Measurements from ENCODE around the gene SPAG4.
A peak's percentile ranks its signal among the peaks of the same experiment; 100 is the strongest.

SPAG4 gene

DNA sequence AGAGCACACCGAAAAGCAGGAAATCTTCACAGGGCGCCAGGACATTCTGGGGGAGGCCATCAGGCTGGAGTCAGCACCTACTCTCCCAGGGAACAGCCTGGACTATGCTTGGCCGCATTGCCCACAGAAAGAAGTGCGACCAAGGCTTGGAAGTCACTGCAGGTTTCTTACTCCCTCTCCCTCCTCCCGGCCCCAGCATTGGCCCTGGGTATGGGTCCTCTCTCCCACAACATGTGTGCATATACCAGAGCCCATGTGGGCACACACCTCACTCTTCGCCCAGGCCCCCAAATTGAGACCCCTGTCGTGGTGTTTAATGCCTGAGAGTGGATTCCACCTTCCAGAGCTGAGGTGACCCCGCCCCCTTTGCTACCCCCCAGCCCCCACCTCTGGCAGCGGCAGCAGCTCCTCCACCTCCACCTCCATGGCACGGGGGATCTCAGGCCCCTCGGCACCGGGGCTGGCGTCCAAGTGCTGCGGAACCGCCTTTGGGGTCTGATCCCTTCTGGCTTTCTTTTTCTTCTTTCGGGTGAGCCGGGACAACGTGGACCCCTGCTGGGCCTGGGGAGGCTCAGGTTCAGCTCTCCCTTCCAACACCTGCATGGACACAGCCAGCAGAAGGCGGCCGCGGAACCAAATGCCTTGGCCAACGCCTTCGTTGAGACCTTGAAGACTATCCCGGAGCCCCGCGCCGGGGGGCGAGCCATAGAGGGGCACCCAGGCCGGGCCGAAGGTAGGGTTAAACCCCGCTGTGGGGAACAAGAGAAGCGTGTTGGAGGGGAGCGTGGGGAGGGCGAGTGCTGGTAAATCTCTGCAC, 15.2 kb upstream of the SPAG4 start:
- DNase-seq (ENCODE audit: low read depth): no peak

DNA sequence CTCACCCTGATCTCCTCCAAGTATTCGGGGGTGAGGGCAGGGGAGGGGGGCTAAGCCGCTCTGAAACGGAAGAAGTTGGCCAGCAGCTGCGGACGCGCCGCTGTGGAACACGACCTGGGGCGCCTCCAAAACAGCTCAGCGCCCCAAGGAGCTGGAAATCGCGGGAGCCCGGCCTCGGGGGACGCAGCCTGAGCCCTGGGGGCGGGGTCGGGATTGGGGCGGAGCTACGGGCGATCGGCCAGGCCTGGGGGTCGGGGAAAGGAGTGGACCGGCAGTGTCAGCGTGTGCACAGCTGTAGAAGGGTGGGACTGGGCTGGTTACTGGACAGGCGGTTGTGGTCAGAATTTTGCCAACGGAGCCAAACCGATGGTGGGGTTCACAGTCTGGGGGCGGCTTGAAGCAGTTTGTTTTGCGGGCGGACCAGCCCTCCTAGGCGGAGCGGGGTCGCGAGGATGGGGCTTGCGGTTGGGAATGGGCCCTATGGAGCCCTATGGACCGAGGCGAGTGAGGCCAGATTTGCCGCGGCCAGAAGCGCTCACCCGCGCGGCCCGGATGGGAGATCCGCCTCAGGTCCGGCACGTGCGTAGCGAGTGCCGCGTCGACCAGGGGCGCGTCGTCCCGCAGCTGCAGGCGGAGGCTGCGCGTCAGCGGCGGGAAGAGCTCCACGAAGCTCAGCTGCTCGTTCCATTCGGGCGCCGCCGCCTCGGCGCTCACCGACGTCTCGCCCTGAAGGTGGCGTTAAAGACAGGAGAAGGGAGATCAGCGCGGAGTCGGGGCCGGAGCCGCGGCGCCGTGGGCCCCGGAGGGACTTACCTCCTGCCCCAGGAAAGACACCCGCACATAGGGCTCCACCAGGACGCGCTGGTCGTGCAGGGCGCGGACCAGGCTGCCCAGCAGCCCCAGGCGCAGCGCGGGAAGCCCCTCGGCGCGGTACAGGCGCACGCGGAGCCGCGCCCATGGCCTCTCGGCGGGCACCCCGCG, 14.3 kb upstream of the SPAG4 start:
- DNase-seq (ENCODE audit: low read depth): no peak

DNA sequence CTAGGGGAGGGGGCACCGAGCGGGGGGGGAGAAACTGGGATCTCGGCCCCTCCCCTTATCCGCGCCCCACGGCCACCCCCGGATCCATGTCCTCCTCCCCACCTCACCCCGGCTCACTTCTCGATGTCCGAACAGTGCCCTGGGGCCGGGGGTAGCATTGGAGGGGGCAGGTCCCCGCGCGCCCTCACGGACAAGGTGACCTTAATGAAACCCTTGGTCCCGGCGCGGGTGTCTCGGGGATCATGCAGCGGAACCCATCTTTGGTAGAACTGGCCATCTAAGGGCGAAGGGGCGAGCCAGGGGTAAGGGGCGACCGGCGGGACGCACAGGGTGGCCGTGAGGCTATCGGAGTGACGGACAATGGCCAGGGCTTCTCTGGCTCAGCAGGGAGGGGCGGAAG, 13.6 kb upstream of the SPAG4 start:
- DNase-seq (ENCODE audit: low read depth): no peak

DNA sequence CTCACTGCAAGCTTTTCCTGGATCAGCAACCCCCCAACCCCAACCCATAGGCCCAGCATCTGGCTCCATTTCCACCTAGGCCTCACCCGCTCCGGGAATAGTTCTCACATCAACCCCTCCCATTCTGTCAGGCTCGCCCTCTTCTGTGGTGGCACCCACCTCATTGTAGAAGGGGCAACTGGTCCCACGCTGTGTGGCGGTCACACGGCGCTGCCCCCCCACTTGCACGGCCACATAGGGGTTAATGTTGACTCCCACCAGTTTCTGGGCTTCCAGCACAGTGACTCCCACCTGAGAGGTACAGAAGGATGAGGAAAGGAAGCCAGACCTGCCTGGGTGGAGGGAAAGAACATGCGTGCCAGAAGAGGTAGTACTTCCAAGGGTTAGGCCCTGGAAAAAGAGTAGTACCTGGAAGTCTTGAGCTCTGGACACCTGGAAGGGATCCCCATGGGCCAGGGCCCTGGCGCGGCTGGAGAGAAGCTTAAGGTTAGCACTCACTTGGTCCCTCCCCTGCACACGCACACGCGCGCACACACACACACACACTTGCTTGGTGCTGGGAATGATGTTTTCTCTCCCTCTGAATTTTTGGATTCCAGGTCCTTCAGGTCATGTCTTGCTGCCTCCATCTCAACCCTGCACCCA, 12.7 kb upstream of the SPAG4 start:
- DNase-seq (ENCODE audit: low read depth): no peak

DNA sequence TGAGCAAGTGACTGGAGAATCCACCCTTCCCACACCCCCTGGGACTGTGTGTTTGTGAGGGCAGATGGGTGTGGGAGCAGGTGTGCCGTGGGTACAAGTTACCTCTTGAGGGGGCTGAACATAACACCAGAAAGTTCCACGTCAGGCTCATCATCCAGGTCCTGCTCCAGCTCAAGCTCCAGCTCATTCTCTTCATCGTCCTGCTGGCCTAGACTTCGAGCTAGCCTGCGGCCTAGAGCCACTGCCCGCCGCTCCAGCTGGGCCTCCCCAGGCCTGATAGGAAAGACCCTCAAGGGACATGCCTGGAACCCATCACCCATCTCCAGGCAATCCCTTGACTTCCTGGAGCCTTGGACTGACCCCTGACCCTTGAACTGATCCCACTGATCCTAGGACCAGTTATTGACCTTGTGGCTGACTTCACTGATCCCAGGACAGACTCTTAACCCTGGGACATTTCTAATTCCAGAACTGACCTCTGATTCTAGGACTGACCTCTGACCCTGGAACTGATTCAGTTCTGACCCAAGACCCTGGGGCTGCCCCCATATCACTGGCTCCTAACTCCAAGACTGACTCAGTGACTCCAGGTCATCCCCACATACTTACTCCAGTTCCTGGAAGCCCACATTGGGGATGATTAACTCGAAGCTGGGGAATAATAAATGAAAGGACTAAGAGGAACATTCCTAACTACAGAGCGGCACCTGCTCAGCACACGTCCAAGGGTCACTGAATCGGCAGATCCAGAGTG, 11.8 kb upstream of the SPAG4 start:
- DNase-seq (ENCODE audit: low read depth): no peak

DNA sequence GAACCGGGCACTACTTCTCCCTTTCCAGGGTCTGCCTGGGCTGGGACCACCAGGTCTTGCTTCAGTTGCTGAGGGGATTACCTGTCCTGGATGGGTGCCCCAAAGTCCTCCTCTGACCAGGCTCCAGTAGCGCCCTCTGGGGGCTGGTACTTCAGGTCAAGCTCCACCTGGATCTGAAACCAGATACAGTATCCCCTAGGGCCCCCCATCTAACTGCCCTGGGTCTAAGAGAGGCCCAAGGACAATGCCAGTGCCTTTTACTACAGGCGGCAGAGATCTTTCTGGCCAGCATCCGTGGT, 11.2 kb upstream of the SPAG4 start:
- no peak for DNase-seq (ENCODE audit: low read depth)

DNA sequence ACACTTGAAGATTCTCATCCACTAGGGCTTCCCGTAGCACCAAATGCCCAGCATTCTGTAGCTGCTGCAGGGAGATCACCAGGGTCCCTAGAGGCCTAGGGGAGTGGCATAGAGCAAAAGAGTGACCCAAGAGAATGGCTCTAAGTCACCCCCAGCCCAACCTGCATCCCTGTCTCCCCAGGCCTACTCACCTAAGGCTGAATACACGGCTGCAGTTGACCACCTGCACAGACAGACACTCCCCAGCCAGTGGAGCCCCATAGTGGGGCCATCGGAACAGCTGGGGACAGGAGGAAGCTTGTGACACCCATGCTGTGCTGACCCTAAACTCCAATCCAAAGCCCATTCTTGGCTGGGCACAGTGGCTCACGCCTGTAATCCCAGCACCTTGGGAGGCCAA, 9.5 kb upstream of the SPAG4 start:
- no peak for DNase-seq (ENCODE audit: low read depth)

DNA sequence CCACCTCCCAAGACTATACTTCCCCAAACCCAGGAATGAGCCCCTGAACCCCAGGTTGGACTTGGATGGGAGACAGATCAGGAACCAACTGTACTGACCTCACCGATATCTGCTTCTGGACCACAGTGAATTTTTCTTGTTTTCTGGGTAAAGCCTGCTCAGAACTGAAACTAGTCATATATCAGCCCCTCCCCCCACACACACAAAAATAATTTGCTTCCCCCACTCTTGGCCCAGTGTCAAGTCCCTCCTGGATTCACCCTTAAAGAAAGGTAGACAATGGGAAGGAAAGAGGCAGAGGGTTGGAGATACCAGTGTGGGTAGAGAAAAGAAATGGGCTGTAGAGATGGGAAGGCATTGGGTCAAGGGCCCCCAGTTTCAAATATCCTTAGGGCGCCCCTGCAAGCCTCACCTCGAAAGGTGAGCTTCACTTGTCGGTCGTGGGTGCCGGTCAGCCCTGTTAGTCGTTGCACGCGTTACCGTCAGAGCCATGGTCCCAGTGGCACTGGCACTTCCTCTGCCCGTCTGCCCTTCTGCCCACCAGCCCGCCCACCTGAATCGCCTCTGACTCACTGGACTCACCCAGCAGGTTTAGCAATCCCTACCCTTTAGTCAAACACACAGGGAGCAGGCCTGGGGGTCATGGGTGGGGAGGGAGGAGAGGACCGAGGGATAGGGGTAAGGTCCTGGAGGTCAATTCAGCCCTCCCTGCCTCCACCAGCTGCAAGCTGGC, 8.5 kb upstream of the SPAG4 start:
- DNase-seq (ENCODE audit: low read depth): no peak

DNA sequence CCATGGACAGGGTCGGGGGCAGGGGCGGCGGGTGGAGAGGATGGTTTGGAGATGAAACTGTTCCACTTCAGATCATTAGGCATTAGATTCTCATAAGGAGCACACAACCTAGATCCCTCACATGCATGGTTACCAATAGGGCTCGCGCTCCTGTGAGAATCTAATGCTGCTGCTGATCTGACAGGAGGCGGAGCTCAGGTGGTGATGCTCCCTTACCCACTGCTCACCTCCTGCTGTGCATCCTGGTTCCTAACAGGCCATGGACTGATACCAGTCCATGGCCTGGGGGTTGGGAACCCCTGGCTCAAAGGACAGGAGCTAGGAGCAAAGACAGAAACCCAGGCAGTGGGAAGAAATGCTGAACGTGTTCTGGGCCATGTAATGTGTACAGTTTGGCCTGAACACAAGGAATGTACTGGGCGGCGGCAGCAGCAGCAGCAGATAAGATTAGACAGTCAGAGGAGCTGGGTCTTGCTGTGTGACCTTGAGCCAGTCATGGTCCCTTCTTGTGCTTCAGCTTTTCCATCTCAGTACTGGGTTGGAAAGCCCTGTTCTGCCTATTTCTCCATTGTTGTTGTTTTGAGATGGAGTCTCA, 4.7 kb upstream of the SPAG4 start:
- no peak for DNase-seq (ENCODE audit: low read depth)

DNA sequence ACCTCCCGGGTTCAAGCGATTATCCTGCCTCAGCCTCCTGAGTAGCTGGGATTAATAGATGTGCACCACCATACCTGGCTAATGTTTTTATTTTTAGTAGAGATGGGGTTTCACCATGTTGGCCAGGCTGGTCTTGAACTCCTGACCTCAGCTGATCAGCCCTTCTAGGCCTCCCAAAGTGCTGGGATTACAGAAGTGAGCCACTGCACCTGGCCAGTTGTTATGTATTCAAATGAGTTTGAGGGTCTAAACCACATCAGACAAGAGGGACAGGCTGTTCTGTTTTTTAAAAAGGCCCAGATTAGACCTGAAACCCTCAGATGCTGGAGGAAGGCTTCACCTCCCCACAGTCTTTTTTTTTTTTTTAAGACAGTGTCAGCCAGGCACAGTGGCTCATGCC, 4.1 kb upstream of the SPAG4 start:
- no peak for DNase-seq (ENCODE audit: low read depth)

DNA sequence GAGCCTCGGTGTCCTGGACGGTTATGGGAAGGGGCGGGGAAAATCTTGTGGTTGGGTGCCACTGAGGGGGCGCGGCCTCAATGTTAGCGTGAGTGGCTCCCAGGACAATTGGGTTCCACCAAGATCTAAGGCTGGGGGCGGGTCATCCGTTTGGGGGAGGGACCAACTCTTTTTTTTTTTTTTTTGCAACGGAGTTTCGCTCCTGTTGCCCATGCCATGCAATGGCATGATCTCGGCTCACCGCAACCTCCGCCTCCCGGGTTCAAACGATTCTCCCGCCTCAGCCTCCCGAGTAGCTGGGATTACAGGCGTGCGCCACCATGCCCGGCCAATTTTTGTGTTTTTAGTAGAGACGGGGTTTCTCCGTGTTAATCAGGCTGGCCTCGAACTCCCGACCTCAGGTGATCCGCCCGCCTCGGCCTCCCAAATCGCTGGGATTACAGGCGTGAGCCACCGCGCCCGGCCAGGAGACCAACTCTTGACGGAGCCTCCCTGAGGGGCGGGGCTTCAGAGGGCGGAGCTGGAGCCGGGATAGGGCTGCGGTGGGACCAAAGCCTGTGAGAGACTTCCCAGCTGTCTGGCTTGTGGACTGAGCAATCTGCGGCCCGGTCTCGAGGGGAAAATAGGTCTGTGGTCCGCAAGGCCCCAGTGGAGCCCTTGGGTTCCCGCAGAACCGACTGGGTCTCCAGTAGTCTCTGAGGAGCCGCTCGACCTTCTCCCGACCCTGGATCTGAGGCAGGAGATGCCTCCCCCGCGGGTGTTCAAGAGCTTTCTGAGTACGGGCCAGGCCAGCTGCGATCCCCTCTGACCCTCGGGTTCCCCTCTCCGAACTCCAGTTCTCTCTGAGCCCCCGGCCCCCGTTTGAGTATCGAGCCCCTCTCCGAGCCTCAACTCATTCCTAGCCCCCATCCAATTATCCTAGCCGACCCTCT, 1.1 kb downstream of the SPAG4 start:
- peak; percentile 68 for DNase-seq (ENCODE audit: low read depth)

DNA sequence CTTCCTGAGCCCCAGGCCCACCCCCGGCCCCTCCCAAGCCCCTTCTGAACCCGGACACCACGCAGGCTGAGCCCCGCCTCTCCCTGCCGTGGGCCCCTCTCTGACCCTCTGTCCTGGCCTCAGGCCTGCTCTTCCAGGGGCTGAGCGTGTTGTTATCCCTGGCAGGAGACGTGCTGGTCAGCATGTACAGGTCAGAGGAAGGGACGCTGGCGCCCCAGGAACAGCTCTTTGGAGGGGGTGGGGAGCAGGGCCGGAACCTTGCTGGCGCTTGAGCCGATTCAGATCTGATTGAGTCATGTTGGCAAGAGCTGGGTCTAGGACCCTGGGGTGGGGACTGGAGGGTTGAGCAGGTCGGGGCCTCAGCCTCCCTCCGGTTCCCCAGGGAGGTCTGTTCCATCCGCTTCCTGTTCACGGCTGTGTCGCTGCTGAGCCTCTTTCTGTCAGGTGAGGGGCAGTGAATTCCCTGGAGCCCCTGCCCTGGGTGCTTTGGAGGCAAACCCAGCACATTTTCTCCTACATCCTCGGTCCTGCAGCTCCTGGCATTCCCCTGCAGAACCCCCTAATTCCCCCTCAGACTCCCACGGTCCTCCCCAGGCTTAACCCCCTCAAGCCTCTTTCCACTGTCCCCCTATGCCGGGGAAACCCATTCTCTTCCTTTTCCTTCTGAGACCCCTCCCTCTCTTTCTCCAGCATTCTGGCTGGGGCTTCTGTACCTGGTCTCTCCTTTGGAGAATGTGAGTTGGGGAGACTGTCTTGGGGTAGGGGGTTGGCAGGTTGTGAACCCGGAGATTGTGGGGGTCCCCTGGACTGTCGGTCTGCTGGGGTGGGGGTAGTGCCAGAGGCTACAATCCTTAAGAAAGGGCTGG, 2.0 kb downstream of the SPAG4 start:
- DNase-seq (ENCODE audit: low read depth): peak; percentile 54

DNA sequence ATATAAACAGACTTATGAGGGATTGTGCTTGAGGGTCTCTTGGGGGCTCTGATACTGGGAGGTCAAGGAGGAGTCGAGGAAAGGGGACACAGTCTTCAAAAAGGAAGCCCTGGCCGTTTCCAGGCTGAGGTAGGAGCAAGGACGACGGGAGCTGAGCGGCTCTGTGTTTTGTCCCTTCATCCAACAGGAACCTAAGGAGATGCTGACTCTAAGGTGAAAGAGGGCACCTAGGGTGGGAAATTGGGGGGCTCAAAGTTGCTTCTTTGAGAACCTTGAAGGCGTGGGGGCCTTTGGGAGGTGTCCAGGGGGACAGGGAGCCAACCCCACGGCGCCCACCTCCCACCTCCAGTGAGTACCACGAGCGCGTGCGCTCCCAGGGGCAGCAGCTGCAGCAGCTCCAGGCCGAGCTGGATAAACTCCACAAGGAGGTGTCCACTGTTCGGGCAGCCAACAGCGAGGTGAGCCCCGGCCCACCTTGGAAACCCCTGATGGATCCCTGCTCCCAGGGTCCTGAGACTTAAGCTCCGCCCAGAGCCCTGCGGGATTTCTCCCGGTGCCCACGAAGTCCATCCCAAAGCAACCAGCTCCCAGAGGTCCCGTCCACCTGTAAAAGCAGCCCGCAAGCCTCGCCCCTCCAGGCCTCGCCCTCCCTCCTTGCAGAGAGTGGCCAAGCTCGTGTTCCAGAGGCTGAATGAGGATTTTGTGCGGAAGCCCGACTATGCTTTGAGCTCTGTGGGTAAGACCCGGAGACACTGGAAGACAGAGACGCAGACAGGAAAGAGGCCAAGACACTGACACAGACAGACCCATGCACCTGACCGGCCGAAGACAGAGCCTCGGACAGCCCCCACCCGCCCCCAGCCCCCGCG, 2.9 kb downstream of the SPAG4 start:
- DNase-seq (ENCODE audit: low read depth): no peak

DNA sequence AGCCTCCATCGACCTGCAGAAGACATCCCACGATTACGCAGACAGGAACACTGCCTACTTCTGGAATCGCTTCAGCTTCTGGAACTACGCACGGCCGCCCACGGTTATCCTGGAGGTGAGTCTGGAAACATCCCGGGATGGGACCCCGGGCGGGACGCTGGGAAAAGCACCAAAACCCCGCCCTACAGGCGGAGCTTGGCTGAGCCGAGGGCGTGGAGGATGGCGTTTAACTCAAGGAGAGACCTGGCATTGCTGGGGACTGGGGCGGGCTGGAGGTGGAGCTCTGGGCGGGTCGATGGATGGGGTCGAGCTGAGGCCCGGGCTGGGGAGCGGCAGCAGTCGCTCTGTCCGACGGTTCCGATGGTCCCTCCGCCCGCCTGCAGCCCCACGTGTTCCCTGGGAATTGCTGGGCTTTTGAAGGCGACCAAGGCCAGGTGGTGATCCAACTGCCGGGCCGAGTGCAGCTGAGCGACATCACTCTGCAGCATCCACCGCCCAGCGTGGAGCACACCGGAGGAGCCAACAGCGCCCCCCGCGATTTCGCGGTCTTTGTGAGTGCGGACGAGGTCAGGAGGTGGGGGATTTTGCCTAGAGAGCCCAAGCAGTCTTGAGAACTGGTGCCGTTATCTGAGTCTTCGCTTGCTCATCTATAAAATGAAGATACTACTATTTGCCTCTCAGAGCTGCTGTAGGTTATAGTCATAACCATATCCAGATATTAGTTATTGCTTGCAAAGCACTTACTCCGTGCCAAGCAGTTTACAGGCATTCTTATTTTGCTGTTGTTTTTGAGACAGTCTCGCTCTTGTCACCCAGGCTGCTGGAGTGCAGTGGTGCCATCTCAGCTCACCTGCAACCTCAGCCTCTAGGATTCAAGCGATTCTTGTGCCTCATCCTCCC, 3.8 kb downstream of the SPAG4 start:
- DNase-seq (ENCODE audit: low read depth): peak; percentile 71

DNA sequence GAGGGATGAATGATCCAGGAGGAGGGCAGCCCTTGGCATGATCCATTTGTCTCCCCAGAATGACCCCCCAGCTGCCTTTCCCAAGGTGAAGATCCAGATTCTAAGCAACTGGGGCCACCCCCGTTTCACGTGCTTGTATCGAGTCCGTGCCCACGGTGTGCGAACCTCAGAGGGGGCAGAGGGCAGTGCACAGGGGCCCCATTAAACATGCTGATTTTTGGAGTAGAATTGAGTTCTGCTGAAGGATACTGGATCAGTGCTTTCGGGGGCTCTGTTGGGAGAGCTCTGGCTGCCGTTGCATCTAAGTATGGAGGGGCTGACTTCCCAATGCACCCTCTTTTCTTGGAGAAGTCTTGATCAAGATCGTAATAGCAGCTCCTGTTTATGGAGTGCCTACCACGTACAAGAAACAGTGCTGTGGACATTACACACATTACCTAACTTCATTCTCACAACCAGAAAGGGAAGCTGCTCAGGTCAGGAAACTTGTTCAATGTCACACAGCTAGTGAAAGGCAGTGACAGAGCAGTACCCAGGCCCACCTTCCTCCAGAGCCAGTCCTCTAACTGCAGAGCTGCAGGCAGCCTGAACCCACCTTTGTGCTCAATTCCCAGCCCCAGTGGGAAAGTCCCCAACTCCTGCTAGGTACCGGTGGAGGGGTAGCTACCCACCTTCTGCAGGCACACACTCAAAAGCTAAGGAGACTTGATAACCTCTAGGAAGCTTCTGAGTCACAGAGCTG, 5.4 kb downstream of the SPAG4 start:
- no peak for DNase-seq (ENCODE audit: low read depth)

DNA sequence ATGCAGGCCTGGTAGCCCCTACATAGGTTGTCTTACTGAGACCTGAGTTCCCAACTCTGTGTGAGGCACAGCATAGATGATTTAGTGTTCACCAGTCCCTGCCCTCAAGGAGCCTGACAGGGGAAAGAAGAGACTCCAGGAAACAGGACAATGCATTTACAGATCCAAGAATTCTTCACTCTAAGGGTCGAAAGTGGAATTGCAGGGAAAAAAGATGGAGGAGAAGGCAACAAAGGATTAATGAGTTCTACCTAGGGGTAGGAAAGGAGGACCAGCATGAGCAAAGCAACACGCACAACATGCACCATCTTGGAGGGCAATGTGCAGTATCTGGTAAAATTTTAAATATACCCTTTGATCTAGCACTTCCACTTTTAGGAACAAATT, 5.9 kb downstream of the SPAG4 start:
- no peak for DNase-seq (ENCODE audit: low read depth)

All from HS-27A (cell line).